Measurements from ENCODE around the gene EXO1.

DNA sequence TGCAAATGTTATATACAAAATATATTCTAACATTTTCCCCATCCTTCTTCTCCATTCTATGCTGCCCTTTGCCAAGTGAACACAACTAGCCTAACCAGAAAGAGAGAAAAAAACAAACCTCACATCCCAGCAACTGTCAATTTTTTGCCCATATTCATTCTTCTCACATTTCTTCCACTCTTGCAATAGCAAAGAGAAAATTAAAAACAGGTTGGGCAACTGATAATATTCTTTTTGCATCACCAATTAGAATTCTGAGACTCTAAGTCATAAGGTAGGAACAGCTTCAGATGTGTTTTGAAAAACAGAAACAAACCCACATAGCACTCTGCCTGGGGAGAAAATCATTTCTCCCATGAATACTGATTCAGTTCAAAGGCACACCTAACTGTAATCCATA is 25.2 kb upstream of the EXO1 start:
- TF ChIP-seq, protein P1, sequence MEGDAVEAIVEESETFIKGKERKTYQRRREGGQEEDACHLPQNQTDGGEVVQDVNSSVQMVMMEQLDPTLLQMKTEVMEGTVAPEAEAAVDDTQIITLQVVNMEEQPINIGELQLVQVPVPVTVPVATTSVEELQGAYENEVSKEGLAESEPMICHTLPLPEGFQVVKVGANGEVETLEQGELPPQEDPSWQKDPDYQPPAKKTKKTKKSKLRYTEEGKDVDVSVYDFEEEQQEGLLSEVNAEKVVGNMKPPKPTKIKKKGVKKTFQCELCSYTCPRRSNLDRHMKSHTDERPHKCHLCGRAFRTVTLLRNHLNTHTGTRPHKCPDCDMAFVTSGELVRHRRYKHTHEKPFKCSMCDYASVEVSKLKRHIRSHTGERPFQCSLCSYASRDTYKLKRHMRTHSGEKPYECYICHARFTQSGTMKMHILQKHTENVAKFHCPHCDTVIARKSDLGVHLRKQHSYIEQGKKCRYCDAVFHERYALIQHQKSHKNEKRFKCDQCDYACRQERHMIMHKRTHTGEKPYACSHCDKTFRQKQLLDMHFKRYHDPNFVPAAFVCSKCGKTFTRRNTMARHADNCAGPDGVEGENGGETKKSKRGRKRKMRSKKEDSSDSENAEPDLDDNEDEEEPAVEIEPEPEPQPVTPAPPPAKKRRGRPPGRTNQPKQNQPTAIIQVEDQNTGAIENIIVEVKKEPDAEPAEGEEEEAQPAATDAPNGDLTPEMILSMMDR (IDR thresholded peaks at IDR 0.05; ENCODE audit: insufficient read depth, low read length, poor library complexity, severe bottlenecking) = no peak
- no peak for TF ChIP-seq EZH2phosphoT487 (conservative IDR thresholded peaks at IDR 0.05; ENCODE audit: low read length)

All from SU-DHL-6 (cell line).